ENCODE measurements around the gene FLRT2. TPM values are rescaled to one million over a fixed set of nuclear protein-coding genes. Genes with fewer than 3 reads are reported as not detected.

Gene FLRT2, protein sequence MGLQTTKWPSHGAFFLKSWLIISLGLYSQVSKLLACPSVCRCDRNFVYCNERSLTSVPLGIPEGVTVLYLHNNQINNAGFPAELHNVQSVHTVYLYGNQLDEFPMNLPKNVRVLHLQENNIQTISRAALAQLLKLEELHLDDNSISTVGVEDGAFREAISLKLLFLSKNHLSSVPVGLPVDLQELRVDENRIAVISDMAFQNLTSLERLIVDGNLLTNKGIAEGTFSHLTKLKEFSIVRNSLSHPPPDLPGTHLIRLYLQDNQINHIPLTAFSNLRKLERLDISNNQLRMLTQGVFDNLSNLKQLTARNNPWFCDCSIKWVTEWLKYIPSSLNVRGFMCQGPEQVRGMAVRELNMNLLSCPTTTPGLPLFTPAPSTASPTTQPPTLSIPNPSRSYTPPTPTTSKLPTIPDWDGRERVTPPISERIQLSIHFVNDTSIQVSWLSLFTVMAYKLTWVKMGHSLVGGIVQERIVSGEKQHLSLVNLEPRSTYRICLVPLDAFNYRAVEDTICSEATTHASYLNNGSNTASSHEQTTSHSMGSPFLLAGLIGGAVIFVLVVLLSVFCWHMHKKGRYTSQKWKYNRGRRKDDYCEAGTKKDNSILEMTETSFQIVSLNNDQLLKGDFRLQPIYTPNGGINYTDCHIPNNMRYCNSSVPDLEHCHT
- under 1 TPM in 3 of 5 donors, not detected in 2; 0.03 to 0.35 (median 0.06) TPM for total RNA-seq
- total RNA-seq (2013): 0.57 TPM
- 0 to 2.2 (median 0) reads per million in 29 experiments for total RNA-seq

DNA sequence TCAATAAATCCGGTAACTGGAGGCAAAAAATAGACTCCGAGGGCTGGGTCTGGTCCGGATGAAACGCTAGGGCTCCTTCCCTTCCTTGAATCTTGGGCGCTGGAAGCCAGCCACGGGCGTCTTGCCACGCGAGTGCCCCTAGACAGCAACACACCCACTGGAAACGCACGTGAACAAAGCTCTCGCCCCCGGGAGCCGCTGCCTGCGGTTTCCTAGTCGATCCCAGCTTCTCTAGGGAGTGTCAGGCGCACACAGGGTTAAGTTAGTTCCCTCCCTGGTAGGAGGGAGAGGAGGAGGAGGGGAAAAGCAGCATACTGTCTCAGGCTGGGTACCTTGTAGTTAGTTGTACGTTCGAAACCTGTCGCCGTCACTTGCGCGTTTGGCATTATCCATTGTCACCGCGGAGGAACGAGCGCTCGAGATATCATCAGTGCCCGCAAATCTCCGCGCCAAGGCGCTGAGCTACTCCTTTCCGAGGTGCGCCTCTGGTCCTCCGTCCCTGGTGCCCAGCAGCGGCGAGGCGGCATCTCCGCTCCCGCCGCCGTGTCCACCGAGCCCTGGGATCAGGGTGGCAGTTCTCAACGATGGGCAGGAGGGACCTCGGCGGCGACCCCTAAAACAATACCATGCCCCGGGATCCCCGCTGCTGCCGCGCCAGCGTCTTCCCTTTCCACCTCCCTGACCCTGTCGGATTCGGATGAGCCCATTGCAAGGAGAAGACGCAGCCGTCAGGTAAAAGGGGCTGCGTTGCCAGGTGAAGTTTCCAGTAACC lies at the start of gene FLRT2:
Gene FLRT2 (plus strand): TSS at position 342 of the 772 bp plus-strand sequence. CDS start 91,371 bp downstream, outside the sequence.
- peaks cover 17 to 50% of the 10 kb centered on the region in 2 experiments for H3K27me3 ChIP-seq (replicated peaks in 1 of 2; ENCODE audit: control insufficient read depth in 2 of 2, extremely low read depth in 1 of 2, insufficient read depth in 2 of 2, low read length in 1 of 2)
- CTCF ChIA-PET: no interaction called here

DNA sequence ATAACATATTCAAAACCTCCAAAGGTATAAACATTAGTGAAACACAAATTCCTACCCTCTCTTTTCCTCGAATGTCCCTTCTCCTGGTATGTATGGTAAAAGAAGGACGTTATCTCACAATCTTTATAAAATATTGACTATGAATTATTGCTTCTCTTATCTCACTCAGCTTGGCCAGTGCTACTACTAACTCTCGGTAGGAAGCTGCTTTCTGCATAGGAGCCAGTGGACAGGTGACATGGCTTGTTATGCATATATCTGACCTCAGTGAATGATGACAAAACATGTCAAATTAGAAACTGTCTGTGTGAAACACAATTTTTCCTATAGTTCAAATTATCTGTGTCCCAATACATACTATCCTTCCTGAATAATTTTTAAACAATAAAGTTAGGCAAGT lies 48.5 kb upstream of the FLRT2 start:
- Histone ChIP-seq H3K36me3 (ENCODE audit: control insufficient read depth in 2 of 2, extremely low read depth in 1 of 2, insufficient read depth in 1 of 2, low read length in 1 of 2) (no peaks in the 10 kb centered on the region), H3K27ac (ENCODE audit: low read length) (no peak overlapping the region), H3K9me3 (no peaks in the 10 kb centered on the region), H3K4me1 (ENCODE audit: control insufficient read depth in 1 of 2, extremely low read depth in 1 of 2, insufficient read depth in 2 of 2, low read length in 2 of 2) (no peaks in the 10 kb centered on the region), H3K27me3 (replicated peaks in 1 of 2; ENCODE audit: control insufficient read depth in 2 of 2, extremely low read depth in 1 of 2, insufficient read depth in 2 of 2, low read length in 1 of 2) (no peaks in the 10 kb centered on the region), H3K4me3 (ENCODE audit: control insufficient read depth in 1 of 2, extremely low read depth in 1 of 2, low read length in 1 of 2) (no peak overlapping the region)
- ATAC-seq (replicated peaks in 1 of 4): no peak
- WGBS (ENCODE audit: insufficient coverage): no CpG with 5 or more reads among the region's 3 CpGs
- ChIA-PET CTCF (no interaction called here), POLR2A (no interaction called here)
- DNase-seq: no peak
- no peaks in the 10 kb centered on the region for H3K27me3 Mint-ChIP-seq
- H3K4me1 Mint-ChIP-seq: no peaks in the 10 kb centered on the region
- no peak overlapping the region for H3K27ac Mint-ChIP-seq
- no peaks in the 10 kb centered on the region for H3K36me3 Mint-ChIP-seq
- no peak overlapping the region for H3K4me3 Mint-ChIP-seq
- peaks cover 0 to 6% (median 5%) of the 10 kb centered on the region in 3 donors for H3K9me3 Mint-ChIP-seq

More for the DNA sequence above, at the start of gene FLRT2:
- Histone ChIP-seq H3K27ac (ENCODE audit: low read length) (no peak within 1 kb of the TSS), H3K36me3 (ENCODE audit: control insufficient read depth in 2 of 2, extremely low read depth in 1 of 2, insufficient read depth in 1 of 2, low read length in 1 of 2) (no peaks in the 10 kb centered on the region), H3K4me1 (ENCODE audit: control insufficient read depth in 1 of 2, extremely low read depth in 1 of 2, insufficient read depth in 2 of 2, low read length in 2 of 2) (no peaks in the 10 kb centered on the region), H3K9me3 (no peaks in the 10 kb centered on the region), H3K4me3 (ENCODE audit: control insufficient read depth in 1 of 2, extremely low read depth in 1 of 2, low read length in 1 of 2) (no peak within 1 kb of the TSS)
- 6% methylated on average over 48 of the region's 57 CpGs for WGBS (ENCODE audit: insufficient coverage)
- Mint-ChIP-seq H3K4me1 (peaks cover 7 to 12% (median 9%) of the 10 kb centered on the region in 3 donors), H3K27ac (no peak within 1 kb of the TSS), H3K27me3 (peaks cover 69 to 70% of the 10 kb centered on the region in 2 donors), H3K4me3 (no peak within 1 kb of the TSS), H3K36me3 (no peaks in the 10 kb centered on the region), H3K9me3 (no peaks in the 10 kb centered on the region)
- POLR2A ChIA-PET: no interaction called here
- DNase-seq: no peak
- ATAC-seq (replicated peaks in 1 of 4): no peak

DNA sequence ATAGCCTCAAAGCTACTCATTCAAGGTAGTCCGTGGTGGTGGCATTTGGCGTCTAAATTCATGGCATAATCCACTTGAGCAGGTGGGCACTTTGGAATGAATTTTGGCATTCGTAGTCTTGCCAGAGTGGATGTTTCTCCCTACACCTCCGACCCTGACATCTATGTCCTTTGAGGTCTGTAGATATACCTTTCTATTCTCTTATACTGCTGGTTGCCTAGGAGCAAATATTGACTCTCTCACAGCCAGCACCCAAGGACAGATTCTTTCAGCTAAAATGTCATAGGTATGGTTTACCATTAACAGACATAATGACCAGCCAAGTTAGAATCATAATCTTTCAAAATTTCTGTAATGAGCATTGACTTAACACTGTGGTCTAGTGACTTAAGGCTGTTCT lies 47.4 kb upstream of the FLRT2 start:
- ATAC-seq (replicated peaks in 1 of 4) (no peak), DNase-seq (no peak)
- ChIA-PET CTCF (no interaction called here), POLR2A (no interaction called here)
- Mint-ChIP-seq H3K27me3 (no peaks in the 10 kb centered on the region), H3K36me3 (no peaks in the 10 kb centered on the region), H3K9me3 (peaks cover 0 to 6% (median 5%) of the 10 kb centered on the region in 3 donors), H3K4me3 (no peak overlapping the region), H3K4me1 (no peaks in the 10 kb centered on the region), H3K27ac (no peak overlapping the region)
- WGBS (ENCODE audit: insufficient coverage): 89% methylated on average over 3 of the region's 4 CpGs
- Histone ChIP-seq H3K27ac (ENCODE audit: low read length) (no peak overlapping the region), H3K27me3 (replicated peaks in 1 of 2; ENCODE audit: control insufficient read depth in 2 of 2, extremely low read depth in 1 of 2, insufficient read depth in 2 of 2, low read length in 1 of 2) (no peaks in the 10 kb centered on the region), H3K36me3 (ENCODE audit: control insufficient read depth in 2 of 2, extremely low read depth in 1 of 2, insufficient read depth in 1 of 2, low read length in 1 of 2) (no peaks in the 10 kb centered on the region), H3K4me3 (ENCODE audit: control insufficient read depth in 1 of 2, extremely low read depth in 1 of 2, low read length in 1 of 2) (no peak overlapping the region), H3K9me3 (no peaks in the 10 kb centered on the region), H3K4me1 (ENCODE audit: control insufficient read depth in 1 of 2, extremely low read depth in 1 of 2, insufficient read depth in 2 of 2, low read length in 2 of 2) (no peaks in the 10 kb centered on the region)

DNA sequence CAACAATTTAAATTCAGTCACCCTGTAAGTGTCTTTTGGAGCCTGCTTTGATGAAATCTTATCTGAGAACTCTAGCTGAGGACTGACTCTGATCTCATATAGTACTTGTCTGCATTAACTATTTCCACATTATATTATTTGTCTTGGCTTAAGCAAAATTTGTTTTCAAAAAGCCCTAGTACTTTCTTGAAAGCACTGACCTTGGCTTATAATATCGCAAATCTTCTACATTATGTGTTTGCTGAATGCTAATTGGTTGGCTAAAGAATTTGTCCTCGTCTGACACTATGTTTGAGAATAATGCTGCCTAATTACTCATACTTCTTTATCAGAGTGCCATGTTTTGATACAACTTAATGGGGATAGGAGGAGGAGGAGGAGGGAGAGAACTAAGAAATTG lies 46.9 kb upstream of the FLRT2 start:
- H3K27me3 ChIP-seq (replicated peaks in 1 of 2; ENCODE audit: control insufficient read depth in 2 of 2, extremely low read depth in 1 of 2, insufficient read depth in 2 of 2, low read length in 1 of 2): no peaks in the 10 kb centered on the region
- H3K27me3 Mint-ChIP-seq: no peaks in the 10 kb centered on the region
- DNase-seq (no peak), ATAC-seq (replicated peaks in 1 of 4) (no peak)
- H3K27ac Mint-ChIP-seq: no peak overlapping the region
- H3K4me1 Mint-ChIP-seq: no peaks in the 10 kb centered on the region
- peaks cover 0 to 6% (median 5%) of the 10 kb centered on the region in 3 donors for H3K9me3 Mint-ChIP-seq
- H3K4me1 ChIP-seq (ENCODE audit: control insufficient read depth in 1 of 2, extremely low read depth in 1 of 2, insufficient read depth in 2 of 2, low read length in 2 of 2): no peaks in the 10 kb centered on the region
- H3K9me3 ChIP-seq: no peaks in the 10 kb centered on the region
- H3K4me3 Mint-ChIP-seq: no peak overlapping the region
- POLR2A ChIA-PET: no interaction called here
- no peak overlapping the region for H3K4me3 ChIP-seq (ENCODE audit: control insufficient read depth in 1 of 2, extremely low read depth in 1 of 2, low read length in 1 of 2)
- no peak overlapping the region for H3K27ac ChIP-seq (ENCODE audit: low read length)
- H3K36me3 Mint-ChIP-seq: no peaks in the 10 kb centered on the region
- CTCF ChIA-PET: no interaction called here
- no peaks in the 10 kb centered on the region for H3K36me3 ChIP-seq (ENCODE audit: control insufficient read depth in 2 of 2, extremely low read depth in 1 of 2, insufficient read depth in 1 of 2, low read length in 1 of 2)
- WGBS (ENCODE audit: insufficient coverage): 60% methylated on average over 1 of the region's 2 CpGs

DNA sequence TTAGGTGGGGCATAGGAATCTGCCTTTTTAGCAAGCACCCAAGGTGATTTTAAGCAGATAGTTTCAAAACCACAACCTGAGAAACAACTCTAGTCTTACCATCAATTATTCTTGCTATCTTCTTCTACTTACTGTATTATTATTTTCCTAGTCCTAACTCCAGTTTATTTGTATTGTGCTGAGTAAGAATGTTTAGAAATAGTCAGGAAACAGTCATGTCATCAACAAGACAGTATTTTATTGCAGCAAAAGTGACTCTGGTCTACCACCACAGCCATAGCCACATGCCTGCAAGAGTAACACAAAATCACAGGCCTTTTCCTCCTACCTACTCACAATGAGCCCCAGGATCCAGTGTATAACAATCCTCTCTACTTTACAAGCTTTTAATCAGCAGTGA lies 46.3 kb upstream of the FLRT2 start:
- no peak overlapping the region for H3K27ac Mint-ChIP-seq
- no peaks in the 10 kb centered on the region for H3K36me3 Mint-ChIP-seq
- H3K27me3 Mint-ChIP-seq: no peaks in the 10 kb centered on the region
- no peak overlapping the region for H3K27ac ChIP-seq (ENCODE audit: low read length)
- no peaks in the 10 kb centered on the region for H3K27me3 ChIP-seq (replicated peaks in 1 of 2; ENCODE audit: control insufficient read depth in 2 of 2, extremely low read depth in 1 of 2, insufficient read depth in 2 of 2, low read length in 1 of 2)
- H3K4me3 ChIP-seq (ENCODE audit: control insufficient read depth in 1 of 2, extremely low read depth in 1 of 2, low read length in 1 of 2): no peak overlapping the region
- no peaks in the 10 kb centered on the region for H3K36me3 ChIP-seq (ENCODE audit: control insufficient read depth in 2 of 2, extremely low read depth in 1 of 2, insufficient read depth in 1 of 2, low read length in 1 of 2)
- DNase-seq (no peak), ATAC-seq (replicated peaks in 1 of 4) (no peak)
- no peak overlapping the region for H3K4me3 Mint-ChIP-seq
- CTCF ChIA-PET: no interaction called here
- no peaks in the 10 kb centered on the region for H3K4me1 ChIP-seq (ENCODE audit: control insufficient read depth in 1 of 2, extremely low read depth in 1 of 2, insufficient read depth in 2 of 2, low read length in 2 of 2)
- no peaks in the 10 kb centered on the region for H3K9me3 ChIP-seq
- no peaks in the 10 kb centered on the region for H3K4me1 Mint-ChIP-seq
- POLR2A ChIA-PET: no interaction called here
- peaks cover 0 to 6% (median 5%) of the 10 kb centered on the region in 3 donors for H3K9me3 Mint-ChIP-seq

DNA sequence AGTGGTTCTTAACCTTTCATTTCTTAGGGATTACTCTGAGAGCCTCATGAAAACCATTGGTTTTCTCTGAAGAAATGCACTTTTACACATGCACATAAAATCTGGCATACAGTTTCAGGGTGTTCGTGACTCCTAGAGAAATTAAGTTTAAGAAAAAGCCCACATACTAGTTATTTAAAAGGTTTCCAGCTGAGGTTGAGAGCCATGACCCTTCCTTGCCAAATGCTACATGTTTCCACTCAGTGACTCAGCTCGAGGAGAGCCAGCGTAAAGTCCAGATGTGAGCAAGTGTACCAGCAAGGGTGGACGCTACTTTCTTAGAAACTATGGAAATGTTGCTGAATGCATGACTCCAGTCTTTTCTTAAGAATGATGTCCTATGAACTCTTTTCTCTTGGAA lies 42.7 kb upstream of the FLRT2 start:
- no peak for ATAC-seq (replicated peaks in 1 of 4)
- whole genome bisulfite sequencing (ENCODE audit: insufficient coverage): 96% methylated on average over 3 of the region's 4 CpGs
- H3K36me3 Mint-ChIP-seq: no peaks in the 10 kb centered on the region

More for the DNA sequence above, 42.7 kb upstream of the FLRT2 start:
- CTCF ChIA-PET: no interaction called here
- no peaks in the 10 kb centered on the region for H3K4me1 Mint-ChIP-seq
- H3K4me3 Mint-ChIP-seq: no peak overlapping the region
- H3K4me3 ChIP-seq (ENCODE audit: control insufficient read depth in 1 of 2, extremely low read depth in 1 of 2, low read length in 1 of 2): no peak overlapping the region
- no peak for DNase-seq
- POLR2A ChIA-PET: no interaction called here
- no peak overlapping the region for H3K27ac ChIP-seq (ENCODE audit: low read length)
- no peaks in the 10 kb centered on the region for H3K36me3 ChIP-seq (ENCODE audit: control insufficient read depth in 2 of 2, extremely low read depth in 1 of 2, insufficient read depth in 1 of 2, low read length in 1 of 2)
- peaks cover 11 to 22% (median 19%) of the 10 kb centered on the region in 3 donors for H3K9me3 Mint-ChIP-seq
- H3K9me3 ChIP-seq: no peaks in the 10 kb centered on the region
- H3K27ac Mint-ChIP-seq: no peak overlapping the region
- no peaks in the 10 kb centered on the region for H3K27me3 ChIP-seq (replicated peaks in 1 of 2; ENCODE audit: control insufficient read depth in 2 of 2, extremely low read depth in 1 of 2, insufficient read depth in 2 of 2, low read length in 1 of 2)
- H3K4me1 ChIP-seq (ENCODE audit: control insufficient read depth in 1 of 2, extremely low read depth in 1 of 2, insufficient read depth in 2 of 2, low read length in 2 of 2): no peaks in the 10 kb centered on the region
- no peaks in the 10 kb centered on the region for H3K27me3 Mint-ChIP-seq
